Jurkat, Clone E6-1 (cell line): ENCODE data around the gene AADAT.
A peak's percentile ranks its signal among the peaks of the same experiment; 100 is the strongest.

Experiments
- DNase-seq: peaks from one replicate; pipeline ENCODE4 v3.0.0-alpha.2; 2011; ENCODE audit warnings: low read depth, low spot score
- H3K4me3 ChIP-seq: 2 replicates; pipeline ENCODE4 v1.5.1; 2011; ENCODE audit warnings: mild to moderate bottlenecking, low read length, control low read depth, moderate library complexity

AADAT gene

GRCh38 chr4:170040031-170040680 lies 49.6 kb downstream of the AADAT start:
- no peak for DNase-seq
- no peak overlapping the region for H3K4me3 ChIP-seq

- DNase-seq: no peak
- H3K4me3 ChIP-seq: no peak overlapping the region
Observed at GRCh38 chr4:170038769-170039168, 51.0 kb downstream of the AADAT start.

GRCh38 chr4:170038232-170038631 lies 51.5 kb downstream of the AADAT start:
- no peak for DNase-seq
- no peak overlapping the region for H3K4me3 ChIP-seq

- no peak for DNase-seq
- no peak overlapping the region for H3K4me3 ChIP-seq
Observed at GRCh38 chr4:170037481-170037880, 52.3 kb downstream of the AADAT start.

GRCh38 chr4:170035845-170036244 lies 53.9 kb downstream of the AADAT start:
- no peak for DNase-seq
- no peak overlapping the region for H3K4me3 ChIP-seq

GRCh38 chr4:170035231-170035630 lies 54.5 kb downstream of the AADAT start:
- no peak for DNase-seq
- no peak overlapping the region for H3K4me3 ChIP-seq

GRCh38 chr4:170033999-170034398 lies 55.8 kb downstream of the AADAT start:
- H3K4me3 ChIP-seq: no peak overlapping the region
- DNase-seq: no peak

- DNase-seq: no peak
- no peak overlapping the region for H3K4me3 ChIP-seq
Observed at GRCh38 chr4:170030121-170030520, 59.6 kb downstream of the AADAT start.

GRCh38 chr4:170027181-170027829 lies 62.5 kb downstream of the AADAT start:
- H3K4me3 ChIP-seq: peak overlapping the region; percentile 72
- peak; percentile 95 for DNase-seq

GRCh38 chr4:170026253-170027021 lies 63.3 kb downstream of the AADAT start, which contains the start of gene MFAP3L:
TSS of gene MFAP3L (minus strand) at chr4:170026395. CDS start at chr4:170005877, 20,518 bp downstream.
- DNase-seq: peak; percentile 71
- peak within 1 kb of the TSS; percentile 72 for H3K4me3 ChIP-seq

GRCh38 chr4:170025523-170026252 lies 64.1 kb downstream of the AADAT start:
- H3K4me3 ChIP-seq: peak overlapping the region; percentile 30
- no peak for DNase-seq

GRCh38 chr4:170022211-170022610 lies 67.5 kb downstream of the AADAT start:
- no peak for DNase-seq
- no peak overlapping the region for H3K4me3 ChIP-seq

- DNase-seq: no peak
- H3K4me3 ChIP-seq: no peak overlapping the region
Observed at GRCh38 chr4:170017252-170017651, 72.5 kb downstream of the AADAT start.

GRCh38 chr4:170015285-170015684 lies 74.5 kb downstream of the AADAT start:
- no peak overlapping the region for H3K4me3 ChIP-seq
- DNase-seq: no peak

- H3K4me3 ChIP-seq: no peak overlapping the region
- no peak for DNase-seq
Observed at GRCh38 chr4:170014359-170015011, 75.3 kb downstream of the AADAT start.

- H3K4me3 ChIP-seq: no peak overlapping the region
- no peak for DNase-seq
Observed at GRCh38 chr4:170012629-170012958, 77.2 kb downstream of the AADAT start.

- no peak overlapping the region for H3K4me3 ChIP-seq
- no peak for DNase-seq
Observed at GRCh38 chr4:170011921-170012628, 77.7 kb downstream of the AADAT start.
